Testis (tissue), 3 donors: Measurements from ENCODE around the gene KCNQ1. TPM values are rescaled to one million over a fixed set of nuclear protein-coding genes. Genes with fewer than 3 reads are reported as not detected.

Experiments used
- DNase-seq: peaks from one replicate; pipeline ENCODE4 v3.0.0-alpha.2; 2019
- H3K27ac ChIP-seq, 2 donors: fragments of 200-600 bp; sonication (generic); one replicate each; pipeline ENCODE4 v1.5.1; 2019
- H3K27me3 ChIP-seq: fragments of 200-600 bp; sonication (generic); one replicate; pipeline ENCODE4 v1.5.1; 2019
- H3K36me3 ChIP-seq: fragments of 200-600 bp; sonication (generic); one replicate; pipeline ENCODE4 v1.5.1; 2017; ENCODE audit warnings: low read depth; ENCODE audit errors: missing control alignments
- H3K4me1 ChIP-seq: fragments of 200-600 bp; sonication (generic); one replicate; pipeline ENCODE4 v1.5.1; 2019
- H3K4me3 ChIP-seq, 2 donors: fragments of 200-600 bp; sonication (generic); one replicate each; pipeline ENCODE4 v1.5.1; 2017 to 2019
- H3K9me3 ChIP-seq: fragments of 200-600 bp; sonication (generic); one replicate; pipeline ENCODE4 v1.5.1; 2017
- POLR2A ChIP-seq: fragments of 450-650 bp; IDR thresholded peaks from one replicate; pipeline ENCODE4 v1.6.1; 2017; ENCODE audit warnings: antibody characterized with exemption, mild to moderate bottlenecking, moderate library complexity
- WGBS, 2 donors: methylation state at CpG; one replicate each; pipeline ENCODE4 v1.1.5; 2018; 5-methylcytosine and 5-hydroxymethylcytosine counted together
- intact Hi-C: fragments of 100-400 bp; cut with DNase I; formaldehyde crosslinking; loops from one replicate; pipeline ENCODE4 v1.15.1; 2023; ENCODE audit warnings: low total_unique reads
- polyA plus RNA-seq: library from polyadenylated mRNA; stranded (reverse); fragments of 350-450 nt; fragmentation: Illumina TruSeq; extraction: RNeasy Lipid Tissue Mini Kit (QIAGEN cat#74804); gene quantifications from one replicate; pipeline ENCODE4 v1.2.3, GENCODE V29; 2014; ENCODE audit warnings: low read depth, low replicate concordance; ENCODE audit not compliant: insufficient read depth
- total RNA-seq, 2 donors: library from RNA; depleted of rRNA; stranded (reverse); fragments of >200 nt; gene quantifications; one replicate each; pipeline ENCODE4 v1.2.3, GENCODE V29; 2016
- TF ChIP-seq, protein P1 (sequence below), 3 experiments: fragments of 450-650 bp in 2 of 3; fragments of 200-600 bp in 1 of 3; sonication (generic) in 1 of 3; IDR thresholded peaks; one replicate each; pipeline ENCODE4 v1.5.1; 2016 to 2019; ENCODE audit warnings: antibody characterized with exemption in 3 of 3, mild to moderate bottlenecking in 2 of 3, moderate library complexity in 1 of 3

Gene KCNQ1
- total and polyA plus RNA-seq, 3 donors from 2014 or later = 6.0 to 24.2 (median 12.8) TPM

DNA sequence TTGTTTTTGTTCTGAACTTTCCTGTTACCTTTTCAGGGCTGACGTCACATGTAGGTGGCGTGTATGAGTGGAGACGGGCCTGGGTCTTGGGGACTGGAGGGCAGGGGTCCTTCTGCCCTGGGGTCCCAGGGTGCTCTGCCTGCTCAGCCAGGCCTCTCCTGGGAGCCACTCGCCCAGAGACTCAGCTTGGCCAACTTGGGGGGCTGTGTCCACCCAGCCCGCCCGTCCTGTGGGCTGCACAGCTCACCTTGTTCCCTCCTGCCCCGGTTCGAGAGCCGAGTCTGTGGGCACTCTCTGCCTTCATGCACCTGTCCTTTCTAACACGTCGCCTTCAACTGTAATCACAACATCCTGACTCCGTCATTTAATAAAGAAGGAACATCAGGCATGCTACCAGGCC is 47.8 kb upstream of the KCNQ1 start:
- H3K27ac ChIP-seq = no peak overlapping the region
- WGBS, 2 donors = 88 to 95% methylated on average over 12 of the region's 12 CpGs
- TF ChIP-seq POLR2A = no peak
- TF ChIP-seq, protein P1, sequence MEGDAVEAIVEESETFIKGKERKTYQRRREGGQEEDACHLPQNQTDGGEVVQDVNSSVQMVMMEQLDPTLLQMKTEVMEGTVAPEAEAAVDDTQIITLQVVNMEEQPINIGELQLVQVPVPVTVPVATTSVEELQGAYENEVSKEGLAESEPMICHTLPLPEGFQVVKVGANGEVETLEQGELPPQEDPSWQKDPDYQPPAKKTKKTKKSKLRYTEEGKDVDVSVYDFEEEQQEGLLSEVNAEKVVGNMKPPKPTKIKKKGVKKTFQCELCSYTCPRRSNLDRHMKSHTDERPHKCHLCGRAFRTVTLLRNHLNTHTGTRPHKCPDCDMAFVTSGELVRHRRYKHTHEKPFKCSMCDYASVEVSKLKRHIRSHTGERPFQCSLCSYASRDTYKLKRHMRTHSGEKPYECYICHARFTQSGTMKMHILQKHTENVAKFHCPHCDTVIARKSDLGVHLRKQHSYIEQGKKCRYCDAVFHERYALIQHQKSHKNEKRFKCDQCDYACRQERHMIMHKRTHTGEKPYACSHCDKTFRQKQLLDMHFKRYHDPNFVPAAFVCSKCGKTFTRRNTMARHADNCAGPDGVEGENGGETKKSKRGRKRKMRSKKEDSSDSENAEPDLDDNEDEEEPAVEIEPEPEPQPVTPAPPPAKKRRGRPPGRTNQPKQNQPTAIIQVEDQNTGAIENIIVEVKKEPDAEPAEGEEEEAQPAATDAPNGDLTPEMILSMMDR (IDR thresholded peaks at IDR 0.05) = no peak

DNA sequence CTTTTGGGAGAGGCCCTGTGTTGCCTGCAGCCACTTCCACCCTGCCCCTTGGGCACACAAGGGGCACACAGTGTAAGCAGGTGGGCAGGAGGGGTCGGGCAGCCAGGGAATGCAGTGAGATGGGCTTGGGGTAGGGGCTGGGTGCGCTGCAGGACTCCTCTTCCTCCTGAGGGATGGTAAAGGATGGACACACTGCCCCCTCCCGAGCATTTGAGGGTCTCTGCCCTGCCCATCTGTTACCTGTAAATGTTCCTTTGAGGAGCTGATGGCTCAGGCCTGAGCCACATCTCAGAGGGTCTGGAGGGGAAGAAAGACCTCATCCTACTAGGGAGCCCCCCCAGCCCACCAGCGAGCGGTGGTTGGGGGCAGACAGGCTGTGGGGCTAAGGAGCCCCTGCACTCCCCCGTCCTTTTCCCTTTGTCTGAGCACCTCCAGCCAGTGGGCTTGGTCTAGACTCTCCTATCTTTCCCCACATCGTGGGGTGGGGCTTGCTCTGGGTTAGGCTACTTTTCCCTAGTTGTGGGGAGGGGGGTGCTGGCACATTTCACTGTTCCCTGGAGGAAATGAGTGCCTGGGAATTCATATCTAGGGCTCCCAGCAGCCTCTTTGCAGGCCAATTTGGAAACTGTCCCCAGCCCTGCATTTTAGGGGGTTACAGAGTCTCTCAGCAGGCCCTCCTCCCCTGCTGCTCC is 46.0 kb upstream of the KCNQ1 start:
- 37 to 49% methylated on average over 6 to 7 of the region's 7 CpGs for WGBS, 2 donors
- no peaks in the 10 kb centered on the region for H3K36me3 ChIP-seq

More for the DNA sequence above, 47.8 kb upstream of the KCNQ1 start:
- Histone ChIP-seq H3K36me3 (no peaks in the 10 kb centered on the region), H3K4me1 (peaks cover 14% of the 10 kb centered on the region), H3K9me3 (no peaks in the 10 kb centered on the region), H3K27me3 (no peaks in the 10 kb centered on the region), H3K4me3 (no peak overlapping the region)
- no peak for DNase-seq
- intact Hi-C loops = no loop called here

DNA sequence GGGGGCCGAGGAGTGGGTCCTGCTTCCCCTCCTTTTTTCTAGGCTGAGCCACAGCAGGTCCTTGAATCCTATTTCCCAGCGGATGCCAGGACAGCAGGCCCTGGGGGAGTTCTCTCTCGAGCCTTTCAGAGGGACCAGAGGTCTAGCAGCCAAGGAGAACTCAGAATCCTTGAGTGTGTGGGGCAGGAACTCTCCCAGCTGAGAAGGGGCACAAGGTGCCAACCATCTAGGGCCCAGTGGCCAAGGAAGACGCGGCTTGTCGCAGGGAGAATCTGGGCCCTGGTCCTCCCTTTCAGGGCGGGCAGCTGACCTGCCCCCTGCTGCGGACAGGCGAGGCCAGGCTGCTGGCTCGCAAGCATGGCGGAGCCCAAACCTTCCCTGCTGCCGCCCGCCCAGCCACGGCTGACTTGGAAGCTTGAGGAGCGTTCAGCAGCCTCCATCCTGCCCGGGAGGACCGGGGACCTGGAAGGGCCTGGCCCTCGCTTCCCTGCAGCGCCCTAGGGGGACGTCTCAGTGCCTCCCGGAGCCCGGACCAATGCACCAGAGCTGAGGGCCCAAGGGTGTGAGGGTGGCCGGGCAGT is 45.2 kb upstream of the KCNQ1 start:
- peak overlapping the region; percentile 85 to 95 for H3K27ac ChIP-seq
- no peak for TF ChIP-seq POLR2A
- TF ChIP-seq, protein P1 (IDR thresholded peaks at IDR 0.05) = no peak
- 2 to 16% methylated on average over 3 to 23 of the region's 23 CpGs for WGBS, 2 donors
- H3K36me3 ChIP-seq = no peaks in the 10 kb centered on the region
- H3K9me3 ChIP-seq = no peaks in the 10 kb centered on the region
- DNase-seq = no peak
- H3K4me1 ChIP-seq = peaks cover 18% of the 10 kb centered on the region
- H3K4me3 ChIP-seq = peak overlapping the region; percentile 67 to 94
- H3K27me3 ChIP-seq = no peaks in the 10 kb centered on the region
- intact Hi-C loops = no loop called here

More for the DNA sequence above, 46.0 kb upstream of the KCNQ1 start:
- Histone ChIP-seq H3K27ac (peak overlapping the region; percentile 85 to 95), H3K4me3 (no peak overlapping the region), H3K27me3 (no peaks in the 10 kb centered on the region), H3K9me3 (no peaks in the 10 kb centered on the region), H3K4me1 (peaks cover 18% of the 10 kb centered on the region)
- DNase-seq = no peak
- intact Hi-C loops = no loop called here
- TF ChIP-seq, protein P1 (IDR thresholded peaks at IDR 0.05) = no peak
- TF ChIP-seq POLR2A = no peak

DNA sequence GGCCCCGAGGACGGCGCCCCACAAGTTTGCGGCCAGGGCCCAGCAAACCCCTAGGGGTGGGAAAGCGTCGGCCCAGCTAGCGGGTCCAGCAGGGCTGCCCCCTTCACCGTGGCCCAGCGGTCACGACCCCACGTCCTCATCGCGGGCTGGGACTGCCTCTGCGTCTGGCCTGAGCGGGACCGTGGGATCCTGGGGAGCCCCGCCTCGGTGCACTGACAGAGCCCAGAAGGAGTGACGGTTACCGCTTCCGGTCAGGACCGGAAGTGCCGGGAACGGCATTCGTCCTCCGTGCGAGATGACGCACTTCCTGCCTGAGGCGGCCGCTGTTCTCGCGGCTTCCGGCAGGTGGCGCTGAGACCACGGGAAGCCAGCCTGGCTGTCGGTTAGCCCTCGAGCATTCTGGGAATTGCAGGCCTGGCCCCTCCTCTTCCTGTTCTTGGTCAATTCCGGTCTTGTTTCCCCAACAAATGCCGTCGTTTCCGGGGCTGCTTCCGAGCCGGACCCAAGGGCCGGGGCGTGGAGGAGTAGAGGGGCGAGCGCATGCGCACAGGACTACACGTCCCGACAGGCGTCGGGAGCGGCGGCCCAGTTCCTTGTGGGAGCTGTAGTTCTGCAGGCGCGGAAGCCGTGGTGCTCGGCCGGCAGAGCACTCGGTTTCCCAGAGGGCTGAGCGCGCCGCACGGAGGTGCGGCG is 44.6 kb upstream of the KCNQ1 start, which contains the start of gene TSSC4:
TSSC4 (plus strand) TSS at position 682 of the 693 bp plus-strand sequence. CDS start 1,884 bp downstream, outside the sequence.
- Histone ChIP-seq H3K27ac (peak within 1 kb of the TSS; percentile 85 to 95), H3K4me1 (peaks cover 18% of the 10 kb centered on the region), H3K36me3 (no peaks in the 10 kb centered on the region), H3K4me3 (peak within 1 kb of the TSS; percentile 92 to 94), H3K9me3 (no peaks in the 10 kb centered on the region), H3K27me3 (no peaks in the 10 kb centered on the region)
- WGBS, 2 donors = 0 to 1% methylated on average over 9 to 56 of the region's 66 CpGs
- TF ChIP-seq POLR2A = peak; percentile 87
- TF ChIP-seq, protein P1 (IDR thresholded peaks at IDR 0.05) = peak; percentile 92 to 100 (median 99)
- peak; percentile 100 for DNase-seq
- intact Hi-C loops = no loop called here
